IPS-18a (cell line): ENCODE data around the gene RFPL2.
"Not testable (repeated sequence)": the region's sequence is repeated elsewhere in the genome, so short reads cannot be mapped to it uniquely, and the experiment has no call there.

Source experiments
- H3K27ac ChIP-seq: one replicate; pipeline ENCODE4 v1.5.1; 2013; ENCODE audit warnings: low read length
- H3K27me3 ChIP-seq: one replicate; pipeline ENCODE4 v1.6.1; 2013; ENCODE audit warnings: mild to moderate bottlenecking, low read length; ENCODE audit not compliant: control insufficient read depth, insufficient read depth
- H3K36me3 ChIP-seq: one replicate; pipeline ENCODE4 v1.6.1; 2013; ENCODE audit warnings: low read depth, low read length; ENCODE audit not compliant: control insufficient read depth
- H3K4me1 ChIP-seq: one replicate; pipeline ENCODE4 v1.6.1; 2013; ENCODE audit warnings: low read depth, low read length; ENCODE audit not compliant: control insufficient read depth
- H3K4me3 ChIP-seq: one replicate; pipeline ENCODE4 v1.5.1; 2013; ENCODE audit warnings: low read length
- H3K9ac ChIP-seq: one replicate; pipeline ENCODE4 v1.6.1; 2013; ENCODE audit warnings: mild to moderate bottlenecking, low read length, moderate library complexity
- H3K9me3 ChIP-seq: one replicate; pipeline ENCODE4 v1.6.1; 2013; ENCODE audit warnings: low read depth, low read length; ENCODE audit not compliant: control insufficient read depth

The RFPL2 gene

DNA sequence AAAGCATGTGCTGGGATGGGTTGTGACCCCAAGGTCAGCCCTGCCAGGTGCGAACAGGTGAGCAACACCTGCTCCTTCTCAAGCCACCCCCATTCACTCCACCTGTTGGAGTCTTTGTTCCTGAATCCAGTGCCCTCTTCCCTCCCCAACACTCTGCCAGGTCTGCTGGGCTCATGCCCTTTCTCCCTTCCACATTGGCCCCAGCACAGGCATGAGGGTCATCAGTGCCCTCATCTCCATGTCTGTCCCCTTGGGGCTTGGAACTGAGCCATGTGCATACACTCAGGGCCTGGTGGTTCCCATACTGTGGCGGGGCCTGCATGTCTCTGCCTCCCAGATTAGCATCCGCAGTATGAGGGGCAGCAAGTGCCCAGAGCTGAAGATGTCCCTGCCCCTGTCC lies 19.1 kb downstream of the RFPL2 start:
- Histone ChIP-seq H3K4me1 (no peaks in the 10 kb centered on the region), H3K36me3 (no peaks in the 10 kb centered on the region), H3K9me3 (no peaks in the 10 kb centered on the region), H3K27ac (no peak overlapping the region), H3K4me3 (no peak overlapping the region), H3K9ac (no peak overlapping the region), H3K27me3 (no peaks in the 10 kb centered on the region)

- H3K27me3 ChIP-seq: no peaks in the 10 kb centered on the region
- H3K9me3 ChIP-seq: no peaks in the 10 kb centered on the region
- no peak overlapping the region for H3K4me3 ChIP-seq
- no peak overlapping the region for H3K27ac ChIP-seq
- no peak overlapping the region for H3K9ac ChIP-seq
- H3K4me1 ChIP-seq: no peaks in the 10 kb centered on the region
- H3K36me3 ChIP-seq: no peaks in the 10 kb centered on the region
Measured at GRCh38 chr22:32183625-32184024, 21.2 kb downstream of the RFPL2 start.

DNA sequence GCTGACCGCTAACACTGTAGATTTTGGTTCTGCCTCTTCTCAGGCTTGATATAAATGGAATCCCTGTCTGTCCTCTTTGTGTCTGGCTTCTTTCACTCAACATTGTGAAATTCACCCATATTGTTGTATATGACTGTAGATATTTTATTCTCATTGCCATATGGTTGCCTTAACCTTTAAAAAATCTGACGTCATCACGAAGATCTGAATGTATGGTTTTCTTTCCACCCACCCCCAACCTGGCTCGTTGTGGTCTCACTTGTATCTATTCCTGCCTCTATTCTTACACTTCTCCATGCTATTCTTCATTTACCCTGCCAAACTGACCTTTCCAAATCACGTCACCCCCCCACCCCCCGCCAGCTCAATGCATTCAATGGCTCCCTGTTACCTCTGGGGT lies 23.8 kb downstream of the RFPL2 start:
- H3K9me3 ChIP-seq: no peaks in the 10 kb centered on the region
- peaks cover 22% of the 10 kb centered on the region for H3K27me3 ChIP-seq
- H3K4me3 ChIP-seq: no peak overlapping the region
- H3K4me1 ChIP-seq: no peaks in the 10 kb centered on the region
- no peaks in the 10 kb centered on the region for H3K36me3 ChIP-seq
- no peak overlapping the region for H3K9ac ChIP-seq
- H3K27ac ChIP-seq: no peak overlapping the region

DNA sequence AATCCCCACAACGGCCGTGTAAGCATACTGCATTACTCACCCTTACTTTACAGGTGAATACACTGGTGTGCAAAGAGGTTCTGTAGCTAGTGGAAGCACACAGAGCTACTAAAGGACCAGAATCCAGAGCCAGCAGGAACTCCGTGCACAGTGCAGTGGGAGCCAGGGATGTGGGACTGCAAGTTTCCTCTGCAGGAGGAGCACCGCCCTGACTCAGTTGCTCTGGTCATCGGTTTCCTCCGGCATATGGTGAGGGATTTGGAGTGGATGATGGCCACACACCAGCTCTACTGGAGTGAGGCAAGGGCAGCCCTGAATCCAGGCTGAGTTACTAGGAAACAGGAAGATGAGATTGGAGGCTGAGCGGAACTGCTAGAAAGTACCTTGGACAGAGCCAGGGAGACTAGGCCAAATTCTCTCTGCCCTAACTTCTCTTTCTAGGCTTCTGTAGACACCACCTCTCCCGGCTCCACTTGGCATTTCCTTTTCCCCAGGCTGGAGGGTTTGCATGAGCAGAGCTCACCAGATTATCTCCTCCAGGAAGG lies 27.6 kb downstream of the RFPL2 start:
- no peak overlapping the region for H3K27ac ChIP-seq
- no peak overlapping the region for H3K4me3 ChIP-seq
- H3K4me1 ChIP-seq: peaks cover 5% of the 10 kb centered on the region
- peaks cover 39% of the 10 kb centered on the region for H3K27me3 ChIP-seq
- H3K36me3 ChIP-seq: no peaks in the 10 kb centered on the region
- H3K9ac ChIP-seq: no peak overlapping the region
- no peaks in the 10 kb centered on the region for H3K9me3 ChIP-seq

- peak overlapping the region; percentile 32 for H3K4me3 ChIP-seq
Measured at GRCh38 chr22:32175683-32176644, 28.9 kb downstream of the RFPL2 start.

DNA sequence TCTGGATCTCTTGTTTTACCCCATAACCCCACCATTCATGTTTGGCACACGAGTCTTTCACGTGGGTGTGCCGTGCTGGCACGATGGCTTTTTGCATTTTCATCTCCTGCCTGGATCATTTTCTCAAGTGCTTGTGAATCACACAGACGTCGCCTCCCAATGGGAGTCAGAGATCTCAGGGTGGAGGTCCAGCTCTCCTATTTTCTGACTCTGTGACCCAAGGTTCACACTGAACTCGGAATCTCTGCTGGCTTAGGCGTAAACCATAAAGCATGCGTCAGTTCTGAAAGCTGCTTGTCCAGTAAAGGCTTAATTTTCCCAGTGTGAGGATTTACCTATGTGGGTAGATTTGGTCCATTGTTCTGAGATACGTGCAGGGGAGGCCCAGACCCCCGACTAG lies 29.8 kb downstream of the RFPL2 start:
- H3K4me1 ChIP-seq: peaks cover 5% of the 10 kb centered on the region
- no peaks in the 10 kb centered on the region for H3K9me3 ChIP-seq
- no peak overlapping the region for H3K27ac ChIP-seq
- H3K27me3 ChIP-seq: peaks cover 39% of the 10 kb centered on the region
- no peak overlapping the region for H3K9ac ChIP-seq
- H3K36me3 ChIP-seq: no peaks in the 10 kb centered on the region
- H3K4me3 ChIP-seq: peak overlapping the region; percentile 32

More at GRCh38 chr22:32175683-32176644, 28.9 kb downstream of the RFPL2 start:
- Histone ChIP-seq H3K27ac (no peak overlapping the region), H3K36me3 (no peaks in the 10 kb centered on the region), H3K9ac (no peak overlapping the region), H3K9me3 (no peaks in the 10 kb centered on the region), H3K4me1 (peaks cover 5% of the 10 kb centered on the region), H3K27me3 (peaks cover 39% of the 10 kb centered on the region)

DNA sequence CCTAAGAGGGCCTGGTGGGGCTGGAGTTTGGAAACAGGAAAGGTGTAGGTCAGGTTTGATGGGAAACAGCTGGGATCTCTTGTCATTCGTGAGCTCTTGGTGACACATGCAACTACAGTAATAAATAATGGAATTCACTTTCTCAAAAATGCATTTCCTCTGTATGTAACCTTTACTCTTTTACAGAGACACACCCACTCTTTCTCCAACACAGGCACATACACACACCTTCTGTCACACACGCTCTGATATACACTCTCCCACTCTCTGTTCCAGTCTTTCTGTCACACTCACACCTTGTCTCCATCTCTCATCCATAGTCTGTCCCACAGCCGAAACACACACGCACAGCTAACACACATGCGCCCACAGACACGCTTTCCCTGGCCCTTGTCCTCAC lies 39.2 kb downstream of the RFPL2 start:
- Histone ChIP-seq H3K9ac (no peak overlapping the region), H3K4me3 (no peak overlapping the region), H3K27ac (no peak overlapping the region), H3K9me3 (no peaks in the 10 kb centered on the region), H3K27me3 (no peaks in the 10 kb centered on the region), H3K4me1 (no peaks in the 10 kb centered on the region), H3K36me3 (no peaks in the 10 kb centered on the region)

- Histone ChIP-seq H3K4me3 (no peak overlapping the region), H3K27me3 (no peaks in the 10 kb centered on the region), H3K36me3 (no peaks in the 10 kb centered on the region), H3K4me1 (no peaks in the 10 kb centered on the region), H3K9me3 (no peaks in the 10 kb centered on the region), H3K27ac (no peak overlapping the region), H3K9ac (no peak overlapping the region)
Measured at GRCh38 chr22:32164075-32164860, 40.6 kb downstream of the RFPL2 start.

DNA sequence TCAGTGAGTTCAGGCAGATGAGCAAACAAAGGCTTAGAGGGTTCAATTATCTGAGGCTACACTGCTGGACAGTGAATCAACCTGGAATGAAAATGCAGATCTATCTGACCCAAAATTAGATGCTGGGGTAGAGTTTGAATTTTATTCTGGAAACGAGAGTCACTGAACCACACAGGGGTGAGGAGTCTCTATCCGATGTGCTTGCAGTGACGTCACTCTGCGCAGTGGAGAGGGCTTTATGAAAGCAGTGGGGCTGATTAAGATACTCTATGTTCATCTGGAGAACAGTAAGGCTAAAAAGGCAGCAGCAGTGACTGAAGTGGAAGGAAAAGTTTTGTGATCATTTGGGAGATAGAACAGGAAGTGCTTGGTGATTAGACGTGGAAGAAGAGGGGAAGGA lies 44.5 kb downstream of the RFPL2 start:
- H3K36me3 ChIP-seq, H3K4me3 ChIP-seq, H3K9me3 ChIP-seq, H3K27ac ChIP-seq, H3K27me3 ChIP-seq, H3K4me1 ChIP-seq, H3K9ac ChIP-seq: not testable (repeated sequence)

GRCh38 chr22:32158712-32159533 lies 46.0 kb downstream of the RFPL2 start, which contains the start of gene C22orf42:
Gene C22orf42, minus strand, starts transcription at chr22:32159303. Its CDS starts 88 bp downstream, at chr22:32159215.
- H3K4me3 ChIP-seq: no peak within 1 kb of the TSS
- no peaks in the 10 kb centered on the region for H3K4me1 ChIP-seq
- no peaks in the 10 kb centered on the region for H3K27me3 ChIP-seq
- no peaks in the 10 kb centered on the region for H3K36me3 ChIP-seq
- no peaks in the 10 kb centered on the region for H3K9me3 ChIP-seq
- H3K27ac ChIP-seq: no peak within 1 kb of the TSS
- no peak within 1 kb of the TSS for H3K9ac ChIP-seq

DNA sequence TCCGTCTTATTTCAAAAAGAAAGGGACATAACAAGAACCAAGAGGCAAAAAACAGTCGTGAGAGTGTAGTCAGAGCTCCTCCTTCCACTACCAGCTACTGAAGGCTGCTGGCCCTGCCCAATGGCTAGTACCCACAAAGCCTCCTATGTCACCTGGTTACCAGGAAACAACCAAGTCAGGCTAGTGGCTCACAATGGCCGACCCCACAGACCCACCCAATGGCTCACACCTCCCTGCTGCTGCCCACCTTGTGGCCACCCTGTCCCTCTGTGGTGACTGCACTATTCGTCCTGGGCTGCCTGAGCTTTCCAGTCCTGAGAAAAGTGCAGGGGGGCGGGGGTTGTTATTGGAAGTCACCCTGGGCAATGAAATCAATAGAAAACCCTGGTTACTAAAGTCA lies 47.2 kb downstream of the RFPL2 start:
- not testable (repeated sequence) for H3K9me3 ChIP-seq, H3K27me3 ChIP-seq, H3K4me1 ChIP-seq, H3K27ac ChIP-seq, H3K36me3 ChIP-seq, H3K9ac ChIP-seq, H3K4me3 ChIP-seq
